ENCODE measurements around the gene RSRC1.

The RSRC1 gene

DNA sequence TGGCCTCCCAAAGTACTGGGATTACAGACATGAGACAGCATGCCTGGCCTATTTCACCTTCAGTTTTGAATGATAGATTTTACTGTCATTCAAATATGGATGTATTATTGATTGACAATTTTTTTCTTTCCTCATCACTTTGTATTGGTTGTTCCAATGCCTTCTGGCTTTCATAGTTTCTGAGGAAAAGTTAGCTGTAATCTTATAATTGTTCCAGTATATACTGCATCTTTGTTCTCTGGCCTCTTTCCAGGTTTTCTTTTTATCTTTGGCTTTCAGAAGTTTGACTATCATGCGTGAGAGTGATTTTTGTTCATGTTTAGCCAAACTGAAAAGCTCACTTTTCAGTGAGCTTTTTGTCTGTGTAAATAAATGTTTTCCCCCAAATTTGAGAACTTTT, 157.1 kb downstream of the RSRC1 start:
- Histone ChIP-seq H3K27me3 (replicated peaks) (no peaks in the 10 kb centered on the region), H3K4me3 (ENCODE audit: low read depth, low read length) (no peak overlapping the region), H3K27ac (no peak overlapping the region), H3K36me3 (replicated peaks) (no peaks in the 10 kb centered on the region)
- in situ Hi-C loops (cut with HindIII; ENCODE audit: low pct_ligation_motif_present, low sequenced_read_pairs): no loop called here
- TF ChIP-seq, protein P1, sequence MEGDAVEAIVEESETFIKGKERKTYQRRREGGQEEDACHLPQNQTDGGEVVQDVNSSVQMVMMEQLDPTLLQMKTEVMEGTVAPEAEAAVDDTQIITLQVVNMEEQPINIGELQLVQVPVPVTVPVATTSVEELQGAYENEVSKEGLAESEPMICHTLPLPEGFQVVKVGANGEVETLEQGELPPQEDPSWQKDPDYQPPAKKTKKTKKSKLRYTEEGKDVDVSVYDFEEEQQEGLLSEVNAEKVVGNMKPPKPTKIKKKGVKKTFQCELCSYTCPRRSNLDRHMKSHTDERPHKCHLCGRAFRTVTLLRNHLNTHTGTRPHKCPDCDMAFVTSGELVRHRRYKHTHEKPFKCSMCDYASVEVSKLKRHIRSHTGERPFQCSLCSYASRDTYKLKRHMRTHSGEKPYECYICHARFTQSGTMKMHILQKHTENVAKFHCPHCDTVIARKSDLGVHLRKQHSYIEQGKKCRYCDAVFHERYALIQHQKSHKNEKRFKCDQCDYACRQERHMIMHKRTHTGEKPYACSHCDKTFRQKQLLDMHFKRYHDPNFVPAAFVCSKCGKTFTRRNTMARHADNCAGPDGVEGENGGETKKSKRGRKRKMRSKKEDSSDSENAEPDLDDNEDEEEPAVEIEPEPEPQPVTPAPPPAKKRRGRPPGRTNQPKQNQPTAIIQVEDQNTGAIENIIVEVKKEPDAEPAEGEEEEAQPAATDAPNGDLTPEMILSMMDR (IDR thresholded peaks at IDR 0.05; ENCODE audit: low read depth, low read length, missing control alignments): no peak
- DNase-seq: no peak

DNA sequence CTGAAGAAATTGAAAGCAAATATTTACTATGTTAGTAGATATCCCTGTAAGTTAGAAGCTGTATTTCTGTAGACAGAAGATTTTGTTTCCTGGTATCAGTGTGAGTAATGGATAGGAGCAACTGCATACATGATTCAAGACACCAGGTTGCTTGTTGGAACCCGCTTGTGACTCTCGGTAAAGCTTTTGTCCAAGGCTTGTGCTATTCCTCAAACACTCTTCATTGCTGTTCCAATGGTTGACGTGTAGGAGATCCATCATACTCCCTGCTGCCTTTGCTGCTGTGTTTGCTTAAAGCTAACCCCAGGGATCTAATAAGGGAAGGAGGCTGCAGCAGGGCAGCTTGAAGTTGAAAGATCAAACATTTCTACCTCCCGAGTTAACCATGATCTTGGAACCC, 160.1 kb downstream of the RSRC1 start:
- in situ Hi-C loops (cut with HindIII; ENCODE audit: low pct_ligation_motif_present, low sequenced_read_pairs): no loop called here

DNA sequence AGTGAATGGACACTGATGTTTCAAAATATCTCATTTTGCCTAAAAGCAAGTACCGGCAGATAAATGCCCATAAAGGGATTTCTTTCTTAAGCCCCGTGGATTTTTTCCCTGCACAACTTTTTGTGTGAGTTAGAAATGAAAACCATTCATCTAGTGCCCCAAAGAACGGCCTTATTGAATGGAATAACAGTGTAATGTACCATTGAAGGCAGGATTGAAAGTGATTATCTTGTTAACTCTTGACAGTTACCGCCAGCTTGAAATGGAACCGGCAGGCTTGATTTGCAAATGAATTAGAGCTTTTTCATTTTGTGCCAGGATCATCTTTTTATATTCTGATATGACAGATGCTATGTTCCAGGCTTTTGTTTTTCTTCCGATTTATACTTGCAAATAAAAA, 162.2 kb downstream of the RSRC1 start:
- no peak for DNase-seq
- no peak overlapping the region for H3K27ac ChIP-seq
- no peak overlapping the region for H3K4me3 ChIP-seq (ENCODE audit: low read depth, low read length)
- TF ChIP-seq, protein P1 (IDR thresholded peaks at IDR 0.05; ENCODE audit: low read depth, low read length, missing control alignments): no peak
- no peaks in the 10 kb centered on the region for H3K27me3 ChIP-seq (replicated peaks)
- H3K36me3 ChIP-seq (replicated peaks): no peaks in the 10 kb centered on the region
- in situ Hi-C loops (cut with HindIII; ENCODE audit: low pct_ligation_motif_present, low sequenced_read_pairs): no loop called here

More for the DNA sequence above, 160.1 kb downstream of the RSRC1 start:
- TF ChIP-seq, protein P1 (IDR thresholded peaks at IDR 0.05; ENCODE audit: low read depth, low read length, missing control alignments): no peak
- no peaks in the 10 kb centered on the region for H3K27me3 ChIP-seq (replicated peaks)
- no peak overlapping the region for H3K4me3 ChIP-seq (ENCODE audit: low read depth, low read length)
- H3K36me3 ChIP-seq (replicated peaks): no peaks in the 10 kb centered on the region
- DNase-seq: no peak
- no peak overlapping the region for H3K27ac ChIP-seq

DNA sequence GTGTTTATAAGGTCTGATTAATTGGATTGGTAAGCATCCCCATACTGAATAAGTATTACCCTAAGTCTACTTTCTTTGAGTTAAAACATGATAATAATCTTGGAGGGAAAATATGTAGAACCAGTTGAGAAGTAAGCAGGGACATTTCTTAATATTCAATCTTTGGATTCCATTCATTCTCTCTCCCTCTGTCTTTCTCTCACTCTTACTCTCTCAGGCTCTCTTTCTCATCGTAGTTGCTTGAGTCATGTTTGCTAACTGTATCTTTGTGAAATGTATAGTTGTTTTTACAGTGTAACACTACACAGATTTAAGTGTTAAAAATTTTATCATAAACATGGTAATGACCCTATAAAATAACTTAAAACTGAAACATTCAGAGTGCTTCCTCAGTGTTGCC, 163.8 kb downstream of the RSRC1 start:
- in situ Hi-C loops (cut with HindIII; ENCODE audit: low pct_ligation_motif_present, low sequenced_read_pairs): no loop called here
- no peak overlapping the region for H3K4me3 ChIP-seq (ENCODE audit: low read depth, low read length)
- H3K27me3 ChIP-seq (replicated peaks): no peaks in the 10 kb centered on the region
- H3K36me3 ChIP-seq (replicated peaks): no peaks in the 10 kb centered on the region
- DNase-seq: no peak
- TF ChIP-seq, protein P1 (IDR thresholded peaks at IDR 0.05; ENCODE audit: low read depth, low read length, missing control alignments): no peak
- no peak overlapping the region for H3K27ac ChIP-seq

DNA sequence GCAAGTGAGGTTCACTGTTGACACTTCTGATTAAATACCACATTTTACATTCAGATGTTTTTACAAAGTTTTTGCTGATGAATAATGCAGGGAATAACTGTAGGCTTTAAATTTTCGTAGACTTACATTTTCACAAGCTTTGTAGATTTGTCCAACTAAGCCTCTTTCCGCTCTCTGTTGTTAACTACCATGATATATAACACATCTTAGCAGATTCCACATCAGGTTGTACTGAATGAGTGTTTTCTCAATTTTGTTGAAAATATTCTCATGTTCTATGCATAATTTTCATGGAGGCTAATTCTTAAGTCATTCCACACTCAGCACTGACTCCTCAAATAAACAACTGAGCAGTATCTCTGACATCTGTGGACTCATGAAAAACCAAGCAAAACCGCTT, 168.3 kb downstream of the RSRC1 start:
- Histone ChIP-seq H3K27me3 (replicated peaks) (no peaks in the 10 kb centered on the region), H3K36me3 (replicated peaks) (no peaks in the 10 kb centered on the region), H3K27ac (no peak overlapping the region), H3K4me3 (ENCODE audit: low read depth, low read length) (no peak overlapping the region)
- DNase-seq: no peak
- TF ChIP-seq, protein P1 (IDR thresholded peaks at IDR 0.05; ENCODE audit: low read depth, low read length, missing control alignments): no peak
- in situ Hi-C loops (cut with HindIII; ENCODE audit: low pct_ligation_motif_present, low sequenced_read_pairs): no loop called here

DNA sequence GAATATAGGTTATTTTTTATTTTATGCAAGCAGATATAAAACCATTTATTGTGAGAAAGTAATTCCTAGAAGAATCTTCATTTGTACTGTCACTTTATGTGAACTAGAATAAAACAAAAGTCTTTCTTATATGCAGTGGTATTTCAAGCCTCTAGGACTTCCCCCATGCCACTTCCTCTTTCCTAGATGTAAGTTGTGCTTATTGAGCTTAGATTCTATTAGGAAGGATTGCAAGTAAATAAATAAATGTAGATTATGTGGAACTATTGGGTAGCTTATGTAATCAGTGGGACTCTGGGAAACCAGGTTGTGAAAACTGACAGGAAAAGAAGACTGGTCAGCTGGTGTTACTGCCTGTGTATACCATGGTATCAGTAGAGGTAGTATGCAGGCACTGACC, 169.7 kb downstream of the RSRC1 start:
- no peak overlapping the region for H3K4me3 ChIP-seq (ENCODE audit: low read depth, low read length)
- DNase-seq: no peak
- in situ Hi-C loops (cut with HindIII; ENCODE audit: low pct_ligation_motif_present, low sequenced_read_pairs): no loop called here
- no peaks in the 10 kb centered on the region for H3K36me3 ChIP-seq (replicated peaks)
- TF ChIP-seq, protein P1 (IDR thresholded peaks at IDR 0.05; ENCODE audit: low read depth, low read length, missing control alignments): no peak
- no peaks in the 10 kb centered on the region for H3K27me3 ChIP-seq (replicated peaks)
- H3K27ac ChIP-seq: no peak overlapping the region

All from brain microvascular endothelial cell (primary cell).